HS-27A (cell line): Measurements from ENCODE around the gene LETMD1.
"Not testable (repeated sequence)": the region's sequence is repeated elsewhere in the genome, so short reads cannot be mapped to it uniquely, and the experiment has no call there.

Source experiments
- DNase-seq: peaks from one replicate; pipeline ENCODE4 v3.0.0-alpha.2; 2012; ENCODE audit warnings: low read depth, missing footprints

The LETMD1 gene

GRCh38 chr12:51077930-51078329, 29.8 kb downstream of the LETMD1 start:
- DNase-seq, result no peak

- not testable (repeated sequence) for DNase-seq
These were observed 30.2 kb downstream of the LETMD1 start for GRCh38 chr12:51078346-51078745.

GRCh38 chr12:51078866-51079265, 30.7 kb downstream of the LETMD1 start:
- DNase-seq, result not testable (repeated sequence)

- no peak for DNase-seq
These were observed 32.0 kb downstream of the LETMD1 start for GRCh38 chr12:51080136-51080535.

GRCh38 chr12:51081421-51081820, 33.3 kb downstream of the LETMD1 start:
- DNase-seq, result no peak

DNA sequence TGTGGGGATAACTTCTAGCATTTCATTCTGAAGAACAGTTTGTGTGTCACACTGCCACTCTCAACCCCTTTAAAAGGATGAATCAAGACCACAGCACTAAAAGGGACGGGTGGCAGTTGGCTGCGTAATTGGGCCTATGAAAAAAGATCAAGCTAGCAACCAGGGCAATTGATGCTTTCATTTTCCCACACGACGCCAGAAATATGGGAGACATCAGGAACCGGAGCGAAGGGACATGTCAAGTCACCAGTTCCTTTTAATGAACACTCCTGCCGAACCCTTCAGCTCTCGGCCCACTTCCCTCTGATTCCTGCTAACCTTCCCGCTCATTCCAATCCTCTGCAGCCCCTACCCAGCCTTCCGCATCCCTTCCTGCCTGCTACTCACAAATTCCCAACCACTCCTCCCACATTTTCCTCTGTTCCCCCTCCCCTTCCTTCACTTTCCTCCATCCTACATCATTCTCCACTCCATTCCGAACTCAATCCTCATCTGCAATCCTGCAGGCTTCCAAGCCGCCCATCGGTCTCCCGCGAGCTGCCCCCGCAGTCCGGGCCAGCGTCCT, 34.5 kb downstream of the LETMD1 start:
- DNase-seq, result peak; percentile 9

DNA sequence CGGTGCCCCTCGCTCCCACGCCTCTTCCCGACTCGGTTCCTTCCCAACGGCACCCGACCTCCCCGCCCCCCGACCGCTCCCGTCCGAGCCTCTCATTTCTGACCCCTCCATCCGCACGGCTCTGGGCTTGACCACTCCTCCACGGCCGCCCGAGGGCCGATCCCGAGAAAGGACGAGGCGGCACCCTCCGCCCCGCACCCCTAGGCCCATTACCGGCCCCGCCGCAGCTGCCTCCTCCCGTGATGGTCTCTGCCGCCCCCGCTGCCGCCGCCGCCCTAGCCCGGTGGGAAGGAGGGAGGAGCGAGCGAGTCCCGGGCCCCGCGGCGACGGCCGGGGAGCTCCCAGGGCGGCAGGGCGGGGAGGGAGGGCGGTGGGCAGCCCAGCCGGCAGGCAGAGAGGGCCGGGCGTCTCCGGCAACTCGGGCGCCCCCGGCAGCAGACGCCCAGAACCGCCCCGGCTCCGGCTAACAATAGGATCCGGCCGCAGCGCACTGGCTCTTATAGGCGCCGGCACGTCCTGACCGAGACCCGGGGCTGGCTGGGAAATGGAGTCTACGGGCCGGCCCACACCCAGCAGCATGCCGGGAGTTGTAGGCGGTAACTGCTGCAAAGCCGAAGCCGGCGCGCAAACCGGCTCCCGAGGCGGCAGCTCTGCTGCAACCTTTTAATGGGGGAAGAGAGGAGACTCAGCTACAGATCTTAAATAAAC, 35.2 kb downstream of the LETMD1 start, which contains the start of gene CSRNP2:
TSS of gene CSRNP2 (minus strand) at position 471 of the 708 bp plus-strand sequence. CDS start 7,035 bp downstream, outside the sequence.
- DNase-seq, result peak; percentile 68

GRCh38 chr12:51085757-51086156, 37.6 kb downstream of the LETMD1 start:
- DNase-seq, result no peak

- DNase-seq, result no peak
These were observed 38.8 kb downstream of the LETMD1 start for GRCh38 chr12:51086933-51087332.

DNA sequence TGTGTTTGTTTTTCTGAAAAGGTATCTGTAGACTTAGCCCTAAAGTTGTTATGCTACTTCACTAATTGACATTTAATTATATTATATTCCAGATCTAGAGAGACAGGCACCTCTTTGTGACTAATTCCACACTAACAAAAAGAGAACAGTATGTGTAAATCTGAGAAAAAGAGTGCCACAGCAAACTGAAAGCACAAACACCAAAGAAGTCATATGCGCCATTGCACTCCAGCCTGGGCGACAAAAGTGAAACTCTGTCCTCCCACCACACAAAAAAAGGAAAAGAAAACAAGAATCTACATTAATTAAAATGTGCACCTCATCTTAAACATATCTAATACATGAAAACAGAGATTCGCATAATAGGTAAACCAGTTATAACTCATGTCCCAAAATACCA, 39.7 kb downstream of the LETMD1 start:
- DNase-seq, result no peak

GRCh38 chr12:51090705-51091229, 42.6 kb downstream of the LETMD1 start:
- DNase-seq, result no peak

DNA sequence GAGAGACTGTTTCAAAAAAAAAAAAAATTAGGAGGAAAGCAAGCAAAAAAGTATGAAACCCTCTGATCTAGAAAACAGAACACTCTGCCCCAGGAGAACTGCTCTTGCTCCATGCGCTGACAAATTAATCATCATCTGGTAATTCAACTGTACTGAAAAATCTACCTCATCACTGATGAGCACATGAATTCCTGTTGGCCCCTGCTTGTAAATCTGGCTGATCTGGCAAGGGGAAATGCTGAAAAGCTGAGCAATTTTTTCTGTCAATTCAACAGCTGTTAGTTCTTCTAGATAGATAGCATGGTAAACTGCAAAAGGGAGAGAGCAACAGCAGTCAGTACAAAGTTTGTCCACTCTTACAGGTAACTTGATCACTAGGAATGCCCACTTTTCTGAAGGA, 50.5 kb downstream of the LETMD1 start:
- no peak for DNase-seq

- no peak for DNase-seq
These were observed 55.9 kb downstream of the LETMD1 start for GRCh38 chr12:51103977-51104376.

DNA sequence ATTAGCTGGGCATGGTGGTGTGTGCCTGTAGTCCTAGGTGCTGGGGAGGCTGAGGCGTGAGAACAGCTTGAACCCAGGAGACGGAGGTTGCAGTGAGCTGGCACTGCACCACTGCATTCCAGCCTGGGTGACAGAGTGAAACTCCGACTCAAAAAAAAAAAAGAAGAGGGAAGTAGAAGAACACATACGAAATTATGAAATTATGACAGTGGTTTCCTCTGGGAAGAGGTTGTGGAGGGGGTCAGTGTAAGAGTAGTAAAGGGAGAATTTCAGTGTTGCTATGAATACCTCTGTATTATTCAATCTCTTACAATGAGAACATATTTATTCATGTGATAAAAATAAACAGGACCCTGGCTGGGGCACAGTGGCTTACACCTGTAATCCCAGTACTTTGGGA, 60.0 kb downstream of the LETMD1 start:
- no peak for DNase-seq
